Measurements from ENCODE around the gene PIK3R4.

PIK3R4 gene

DNA sequence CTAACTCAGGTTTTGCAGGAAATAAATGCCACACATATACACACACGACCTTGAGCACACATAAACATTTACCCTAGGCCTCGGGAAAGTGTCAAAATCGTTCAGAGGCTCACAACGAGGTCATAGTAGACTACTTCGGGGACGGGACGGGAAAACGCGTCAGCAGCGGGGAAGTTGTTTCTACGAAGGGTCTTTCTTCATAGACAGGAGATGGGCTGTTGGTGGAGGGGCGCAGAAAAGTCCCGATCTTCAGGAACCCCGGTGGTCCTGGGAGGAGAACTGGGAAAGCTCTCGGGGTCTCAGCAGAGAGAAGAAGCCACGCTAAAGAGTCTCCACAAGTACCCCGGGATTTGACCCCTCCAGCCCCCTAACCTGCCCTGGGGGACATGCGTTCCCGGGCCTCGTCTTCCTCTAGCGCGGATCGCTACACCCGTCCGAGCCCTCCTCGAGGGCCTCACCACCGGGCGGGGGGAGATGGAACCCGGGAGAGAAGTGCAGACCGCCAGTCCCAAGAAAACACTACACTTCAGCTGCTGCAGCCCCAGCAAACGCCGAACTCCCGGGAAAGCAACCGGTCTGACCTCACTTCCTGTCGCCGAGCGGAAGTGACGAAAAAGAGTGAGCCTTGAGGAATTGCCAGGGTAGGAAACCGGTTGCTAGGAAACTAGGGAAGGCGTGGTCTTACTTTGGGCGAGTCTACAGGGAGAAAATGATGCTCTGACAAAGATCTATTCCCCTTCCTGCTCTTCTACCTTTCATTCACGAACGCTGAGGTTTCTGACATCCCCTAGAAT, at the start of gene PIK3R4:
PIK3R4 (minus strand) TSS at position 584 of the 794 bp plus-strand sequence. CDS start 1,611 bp downstream, outside the sequence.
- peak; percentile 75 to 99 (median 94) for DNase-seq

DNA sequence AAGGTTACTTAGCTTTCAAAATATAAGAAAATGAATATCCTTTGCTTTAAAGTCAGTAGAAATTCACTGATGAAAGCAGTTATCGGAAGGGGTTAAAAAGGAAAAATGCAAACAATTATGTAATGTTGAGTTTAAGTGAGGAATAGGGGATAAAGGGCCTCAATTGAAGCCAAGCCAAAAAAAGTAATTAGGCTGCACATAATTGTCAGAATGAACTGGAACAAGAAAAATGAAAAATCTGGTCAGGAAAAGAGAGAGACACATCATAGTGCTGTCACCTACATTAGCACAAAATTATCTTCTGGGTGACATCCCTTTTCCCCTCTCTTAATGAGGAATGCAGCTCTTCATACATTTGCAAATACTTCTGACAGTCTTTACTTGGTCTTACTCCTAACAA, 48.8 kb upstream of the PIK3R4 start:
- DNase-seq: no peak

DNA sequence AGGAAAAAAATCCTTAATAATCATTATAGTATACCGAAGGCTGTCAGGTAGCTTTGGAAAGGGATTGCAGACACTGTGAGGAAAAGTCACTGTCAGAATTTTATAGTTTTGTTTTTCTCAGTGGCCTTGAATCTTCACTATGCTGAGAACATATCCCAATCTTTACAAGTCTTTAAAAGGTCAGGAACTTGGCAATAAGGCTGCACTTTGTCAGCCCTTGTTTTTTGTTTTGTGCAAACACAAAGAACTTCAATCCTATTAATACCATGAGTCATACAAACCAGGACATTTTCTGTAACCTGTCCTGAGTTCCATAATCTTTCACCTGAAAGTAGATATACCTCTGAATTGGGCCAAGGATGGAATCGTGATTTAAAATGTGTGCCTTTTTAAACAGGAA, 45.6 kb upstream of the PIK3R4 start:
- no peak for DNase-seq

DNA sequence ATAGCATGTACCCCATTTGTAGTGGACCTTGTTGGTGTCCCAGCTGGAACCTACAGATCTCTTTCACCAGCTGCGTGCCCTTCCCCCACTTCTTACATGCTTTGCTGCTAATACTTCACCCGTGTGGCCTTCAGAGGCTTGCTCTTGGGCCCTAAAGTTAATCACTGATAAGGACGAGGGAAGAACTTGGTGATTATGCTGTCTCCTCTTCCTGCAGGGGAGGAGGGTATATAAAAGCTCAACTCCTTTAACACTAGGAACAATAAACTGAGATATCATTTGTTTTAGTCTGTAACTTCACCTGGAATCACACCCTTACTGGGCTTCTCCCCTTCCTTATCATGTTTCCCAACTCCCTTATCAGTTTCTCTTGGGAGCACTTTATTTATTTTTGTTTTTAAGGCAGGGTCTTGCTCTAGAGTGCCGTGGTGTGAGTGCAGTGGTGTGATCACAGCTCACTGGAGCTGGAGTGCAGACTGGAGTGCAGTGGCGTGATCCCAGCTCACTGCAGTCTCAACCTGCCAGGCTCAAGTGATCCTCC, 43.2 kb upstream of the PIK3R4 start:
- DNase-seq: no peak

DNA sequence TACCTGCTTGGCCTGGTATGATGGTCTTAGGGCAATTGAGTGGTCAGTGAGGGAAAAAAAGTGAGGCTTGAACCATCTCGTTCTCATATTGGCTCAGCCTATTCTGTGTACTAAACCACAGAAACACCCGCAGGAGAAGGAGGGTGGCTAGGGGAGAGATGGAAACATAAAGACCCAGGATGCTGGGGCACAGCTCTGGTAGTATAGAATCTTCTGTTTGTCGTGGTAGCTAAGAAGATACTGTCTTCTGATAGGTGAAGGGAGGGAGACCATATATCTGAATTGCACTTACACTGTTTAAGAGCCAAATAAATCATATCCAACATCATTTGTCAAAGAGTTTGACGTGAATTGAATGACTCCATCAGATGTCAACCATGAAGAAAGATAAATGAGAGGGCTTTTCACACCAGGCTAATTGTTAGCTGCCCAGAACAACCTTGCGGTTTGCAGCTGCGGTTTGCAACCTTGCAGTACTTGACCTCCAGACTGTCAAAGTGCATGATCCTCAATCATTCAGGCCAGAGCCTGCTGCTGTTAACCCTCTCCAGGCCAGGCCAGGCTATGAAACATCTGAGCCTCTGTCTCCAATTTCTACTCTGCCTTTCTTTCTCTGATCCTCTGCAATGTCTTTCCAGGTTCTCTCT, 40.9 kb upstream of the PIK3R4 start:
- DNase-seq: no peak

DNA sequence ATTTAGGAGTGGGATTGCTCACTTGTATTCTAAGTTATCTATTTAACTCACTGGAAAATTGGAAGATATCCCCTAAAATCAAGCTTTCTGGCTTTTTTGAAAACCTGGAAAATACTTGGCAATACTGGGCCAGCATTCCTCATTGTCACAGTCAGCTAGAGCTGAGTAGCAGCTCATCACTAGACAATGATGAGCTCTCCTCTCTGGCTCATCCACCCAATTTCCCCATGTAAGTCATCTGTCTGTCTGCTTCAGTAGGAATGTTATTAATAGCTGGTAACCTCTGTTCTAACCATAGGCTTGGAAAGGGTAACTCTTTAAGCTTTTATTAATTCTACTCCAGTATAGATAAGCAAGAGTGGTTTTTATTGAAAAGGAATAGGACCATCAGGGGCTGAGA, 39.7 kb upstream of the PIK3R4 start:
- no peak for DNase-seq

DNA sequence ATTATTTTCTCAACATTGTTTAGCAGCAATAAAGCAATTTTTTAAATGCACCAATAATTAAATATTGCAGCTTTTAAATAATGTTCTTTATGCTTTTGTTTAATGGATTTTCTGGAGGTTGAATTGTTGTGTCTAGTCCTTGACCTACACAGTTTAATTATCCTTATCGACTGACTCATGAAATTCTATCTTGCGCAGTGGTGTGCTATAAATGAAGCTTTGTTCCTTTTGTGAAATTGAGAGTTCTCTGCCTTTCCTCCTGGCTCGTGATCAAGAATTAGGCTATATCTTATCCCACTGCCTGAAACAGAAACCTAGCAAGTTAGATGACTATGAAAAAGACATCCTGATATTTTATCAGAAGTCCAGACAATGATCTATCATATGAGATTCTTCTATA, 37.0 kb upstream of the PIK3R4 start:
- DNase-seq: no peak

DNA sequence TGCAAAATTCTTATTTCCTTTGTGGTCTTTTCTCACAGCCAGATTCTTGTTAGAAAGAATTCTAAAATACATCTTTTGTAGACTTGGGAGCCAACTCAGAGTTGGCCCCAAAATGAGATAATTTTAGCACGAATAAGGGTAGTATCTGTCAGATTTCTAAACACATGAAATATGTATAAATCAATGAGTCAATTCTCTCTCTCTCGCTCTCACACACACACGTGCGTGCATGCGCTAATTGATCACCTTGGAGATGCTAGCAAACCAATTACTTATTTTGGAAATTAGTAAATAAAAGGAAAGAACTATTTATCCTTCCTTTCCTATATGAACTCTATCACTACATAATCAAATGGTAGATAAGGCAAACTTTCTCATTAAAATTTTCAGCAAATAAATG, 32.9 kb upstream of the PIK3R4 start:
- DNase-seq: no peak

DNA sequence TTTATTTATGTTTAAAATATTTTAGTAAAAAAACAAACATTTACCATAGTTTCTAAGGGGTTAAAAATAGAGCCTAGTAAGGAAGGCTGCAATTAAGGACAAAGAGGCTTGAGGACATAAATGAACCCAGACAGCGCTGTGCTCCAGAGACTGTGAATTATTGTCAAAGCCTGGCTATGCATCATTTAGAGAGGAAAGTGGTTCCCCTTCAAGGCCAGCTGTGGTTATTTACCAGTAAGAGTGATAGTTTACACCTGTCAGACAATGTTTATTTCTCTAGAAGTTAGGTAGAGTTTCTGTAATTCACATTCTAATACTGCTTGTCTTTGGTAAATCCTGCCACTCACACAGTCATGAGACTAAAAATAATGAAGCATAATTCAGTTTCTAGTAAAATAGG, 32.4 kb upstream of the PIK3R4 start:
- DNase-seq: no peak

DNA sequence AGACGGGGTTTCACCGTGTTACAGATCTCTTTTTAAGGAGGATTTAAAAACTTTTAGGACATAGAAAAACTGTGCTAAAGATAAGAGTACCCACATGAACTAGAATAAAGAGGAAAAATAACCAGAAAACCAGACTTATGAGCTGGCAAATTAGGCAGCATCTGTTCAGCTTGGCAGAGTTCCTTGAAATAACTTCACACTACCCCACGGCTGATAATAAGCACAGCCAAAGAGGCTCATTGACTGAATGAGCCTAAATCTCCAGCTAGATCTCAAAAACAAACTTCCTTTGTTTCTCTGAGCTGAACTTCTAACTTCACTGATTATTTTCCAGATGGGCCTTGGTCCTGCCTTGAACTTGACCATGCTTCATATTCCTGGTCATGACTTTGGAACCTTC, 26.7 kb upstream of the PIK3R4 start:
- no peak for DNase-seq

DNA sequence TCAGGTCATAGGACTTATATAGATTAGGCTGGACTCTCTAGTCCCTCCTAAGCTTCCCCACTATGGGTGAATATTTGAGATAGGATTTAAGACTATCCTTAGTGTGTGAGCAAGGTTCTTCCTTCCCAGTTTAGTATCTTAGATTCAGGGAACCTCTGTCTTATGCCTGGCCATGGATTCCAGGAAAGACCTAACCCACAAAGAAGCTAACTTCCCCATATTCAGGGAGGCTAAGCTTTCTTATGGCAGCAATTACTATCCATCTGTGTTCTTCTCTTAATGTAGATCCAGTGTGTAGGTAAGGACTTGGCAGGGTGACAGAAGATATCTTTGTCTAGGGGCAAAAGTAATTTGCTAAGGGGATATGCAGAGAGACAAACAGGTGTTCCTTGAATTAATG, 25.5 kb upstream of the PIK3R4 start:
- no peak for DNase-seq

DNA sequence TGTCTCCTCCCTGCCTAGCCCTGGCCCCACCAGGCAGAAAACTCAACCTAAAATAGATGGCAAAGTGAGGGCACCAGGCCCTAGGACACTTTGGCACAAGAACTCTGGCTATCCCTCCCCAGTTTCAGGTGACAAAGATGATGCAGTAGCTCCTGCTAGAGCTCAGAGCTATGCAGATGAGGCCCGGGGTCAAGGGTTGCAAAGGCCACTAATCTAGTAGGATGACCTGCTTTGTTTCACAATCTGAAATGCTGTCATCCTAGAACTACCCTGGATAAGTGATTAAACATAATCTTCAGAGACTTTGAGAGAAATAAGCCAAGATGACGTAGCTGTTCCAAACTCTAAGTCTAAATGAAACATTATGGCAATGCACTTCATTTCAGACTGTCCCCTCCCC, 24.0 kb upstream of the PIK3R4 start:
- DNase-seq: no peak

DNA sequence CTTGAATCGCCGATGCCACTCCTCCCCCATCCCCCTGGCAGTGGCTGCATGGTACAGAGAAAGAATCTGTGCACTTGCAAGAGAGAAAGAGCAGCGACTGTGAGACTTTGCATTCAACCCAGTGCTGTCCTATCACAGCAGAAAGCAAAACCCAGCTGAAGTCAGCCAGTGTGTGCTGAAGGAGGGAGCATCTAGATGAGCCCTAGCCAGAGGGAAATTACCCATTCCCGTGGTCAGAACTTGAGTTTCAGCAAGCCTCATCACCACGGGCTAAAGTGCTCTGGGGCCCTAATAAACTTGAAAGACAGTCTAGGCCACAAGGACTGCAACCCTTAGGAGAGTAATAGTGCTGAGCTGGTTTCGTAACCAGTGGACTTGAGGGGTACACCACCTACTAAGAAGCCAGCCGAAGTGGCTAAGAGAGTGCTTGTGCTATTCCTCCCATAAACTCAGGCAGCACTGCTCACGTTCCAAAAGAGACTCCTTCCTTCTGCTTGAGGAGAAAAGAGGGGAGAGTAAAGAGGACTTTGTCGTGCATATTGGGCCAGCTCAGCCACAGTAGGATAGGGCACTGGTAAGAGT, 15.2 kb upstream of the PIK3R4 start:
- DNase-seq: no peak

DNA sequence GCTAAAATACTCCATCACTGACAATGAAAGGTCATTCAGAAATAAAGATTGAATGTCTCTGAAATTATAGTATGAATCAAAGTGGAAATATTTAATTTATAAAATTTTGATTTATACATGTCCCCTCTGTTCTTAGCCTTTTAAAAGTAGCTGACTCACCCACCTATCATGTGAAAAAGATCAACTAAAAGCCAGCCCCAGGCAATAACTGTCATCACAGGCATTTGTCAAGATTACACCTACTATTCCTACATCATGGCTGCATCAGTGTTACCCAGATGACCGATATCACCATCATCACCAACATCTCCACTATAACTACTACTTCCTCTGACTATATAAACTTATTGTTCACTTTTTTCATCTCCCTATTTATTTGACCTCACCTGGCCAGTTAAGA, 14.3 kb upstream of the PIK3R4 start:
- no peak for DNase-seq

DNA sequence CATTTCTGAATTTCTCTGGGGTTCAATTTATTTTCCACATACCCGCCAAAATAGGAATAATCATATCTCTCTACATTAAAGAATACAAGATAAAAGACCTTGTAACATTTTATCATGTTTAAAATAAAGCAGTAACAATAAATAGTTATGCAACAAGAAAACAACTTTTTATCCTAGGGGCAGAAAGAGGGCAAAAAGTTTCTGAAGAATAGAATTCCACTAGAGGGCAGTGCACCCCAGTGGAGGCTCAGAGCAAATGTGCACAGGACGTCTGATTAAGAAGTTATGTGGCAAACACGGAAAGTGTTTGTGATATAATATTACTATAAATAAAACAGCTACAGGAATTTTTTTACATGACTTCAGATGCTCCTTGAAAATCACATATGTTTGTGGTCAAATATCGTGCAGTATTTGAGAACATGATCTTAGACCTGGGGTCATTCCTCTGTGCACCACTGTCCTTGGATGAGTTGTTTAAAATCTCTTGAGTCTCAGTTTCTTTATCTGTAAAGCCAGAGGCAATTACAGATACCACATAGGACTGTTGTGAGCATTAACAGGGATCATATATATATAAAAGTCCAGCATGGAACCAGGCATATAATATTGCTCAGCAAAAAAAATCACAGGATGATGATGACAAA, 13.2 kb upstream of the PIK3R4 start:
- peak in 16 of 56 donors; percentile 1 to 56 (median 21) for DNase-seq

DNA sequence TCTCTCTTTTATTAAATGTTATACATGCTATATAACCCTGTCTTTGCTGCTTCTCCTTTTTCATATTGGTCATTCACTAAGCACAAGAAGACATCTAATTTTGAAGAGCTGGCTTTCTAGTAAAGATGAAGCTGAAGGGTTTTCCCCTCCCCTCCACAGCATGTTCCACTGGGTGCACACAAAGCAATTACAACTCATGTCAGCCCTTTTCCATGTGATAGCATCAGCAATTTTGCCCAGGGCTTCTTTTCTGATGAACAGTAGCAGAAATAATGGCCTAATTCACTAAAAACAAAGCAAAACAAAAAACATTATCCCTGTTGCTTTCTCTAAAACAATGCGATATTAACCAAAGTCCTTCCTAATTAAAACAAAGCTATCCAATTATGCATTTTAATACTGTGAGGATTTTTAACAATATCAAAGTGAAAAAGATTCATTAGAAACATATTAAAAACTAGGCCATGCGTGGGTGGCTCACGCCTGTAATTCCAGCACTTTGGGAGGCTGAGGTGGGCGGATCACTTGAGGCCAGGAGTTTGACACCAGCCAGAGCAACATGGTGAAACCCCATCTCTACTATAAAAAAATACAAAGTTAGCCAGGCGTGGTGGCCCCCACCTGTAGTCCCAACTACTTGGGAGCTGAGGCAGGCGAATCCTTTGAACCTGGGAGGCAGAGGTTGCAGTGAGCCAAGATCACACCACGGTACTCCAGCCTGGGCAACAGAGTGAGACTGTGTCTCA, 12.2 kb upstream of the PIK3R4 start:
- no peak for DNase-seq

DNA sequence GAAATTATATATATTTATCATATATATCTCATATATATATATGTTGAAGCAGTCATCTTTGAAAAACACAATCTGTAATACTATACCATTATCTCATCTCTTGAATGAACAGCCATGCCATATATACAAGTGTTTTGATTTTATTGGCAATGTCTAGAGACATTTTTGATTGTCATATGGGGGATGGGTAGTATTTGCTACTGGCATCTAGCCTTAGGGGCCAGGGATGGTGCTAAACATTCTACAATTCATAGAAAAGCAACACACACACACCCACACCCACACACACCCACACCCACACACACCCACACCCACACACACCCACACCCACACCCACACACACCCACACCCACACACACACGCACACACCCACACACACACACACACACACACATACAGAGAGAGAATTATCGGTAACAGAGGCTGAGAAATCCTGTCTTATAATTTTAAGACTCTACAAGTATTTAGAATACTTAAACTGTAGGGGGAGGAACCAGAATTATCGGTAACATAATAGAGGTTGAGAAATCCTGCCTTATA, 11.1 kb upstream of the PIK3R4 start:
- no peak for DNase-seq

DNA sequence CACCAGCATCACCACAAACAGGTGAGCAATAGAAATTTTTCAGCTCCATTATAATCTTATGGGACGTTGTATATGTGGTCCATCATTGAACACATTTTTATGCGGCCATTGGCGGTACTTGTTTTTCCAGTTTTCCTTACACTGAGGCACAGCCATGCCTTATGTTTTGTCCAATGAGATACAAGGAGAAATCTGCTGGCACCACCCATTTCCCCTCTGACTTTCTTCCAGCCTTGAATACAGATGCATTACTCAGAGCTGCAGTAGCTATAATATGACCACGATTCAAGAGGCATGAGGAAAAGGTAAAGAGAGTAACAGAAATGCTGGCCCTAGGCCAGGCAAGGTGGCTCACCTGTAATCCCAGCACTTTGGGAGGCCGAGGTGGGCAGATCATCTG, 9.0 kb upstream of the PIK3R4 start:
- no peak for DNase-seq

DNA sequence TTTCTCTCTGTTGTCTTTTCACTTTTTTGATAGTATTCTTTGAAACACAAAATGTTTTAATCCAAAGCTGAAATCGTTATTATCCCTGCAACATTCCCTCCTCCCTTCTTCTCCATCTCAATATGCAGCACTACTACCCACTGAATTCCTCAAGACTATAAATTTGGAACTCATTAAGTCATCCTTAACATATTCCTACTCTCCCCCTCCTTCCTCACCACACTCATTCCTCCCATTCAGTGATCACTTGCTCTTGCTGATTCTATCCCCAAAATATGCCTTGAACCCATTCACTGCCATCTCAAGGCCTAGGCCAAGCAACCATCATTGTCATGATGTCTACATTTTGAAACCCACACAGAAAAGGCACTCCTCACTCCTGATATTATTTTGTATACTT, 2.4 kb upstream of the PIK3R4 start:
- DNase-seq: no peak

DNA sequence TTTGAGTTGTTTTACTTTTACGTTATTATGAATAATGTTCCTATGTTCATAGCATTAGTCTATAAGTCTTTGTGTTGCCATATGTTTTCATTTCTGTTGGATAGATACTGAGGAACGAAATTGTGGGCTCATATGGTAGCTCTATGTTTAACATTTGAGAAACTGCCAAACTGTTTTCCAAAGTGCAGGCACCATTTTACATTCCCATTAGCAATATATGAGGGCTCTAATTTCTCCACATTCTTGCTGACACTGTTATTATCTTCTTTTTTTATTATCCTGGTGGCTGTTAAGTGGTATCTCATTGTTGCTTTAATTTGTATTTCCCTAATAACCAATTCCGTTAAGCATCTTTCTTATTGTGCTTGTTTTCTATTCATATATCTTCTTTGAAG, 1.8 kb upstream of the PIK3R4 start:
- DNase-seq: no peak

DNA sequence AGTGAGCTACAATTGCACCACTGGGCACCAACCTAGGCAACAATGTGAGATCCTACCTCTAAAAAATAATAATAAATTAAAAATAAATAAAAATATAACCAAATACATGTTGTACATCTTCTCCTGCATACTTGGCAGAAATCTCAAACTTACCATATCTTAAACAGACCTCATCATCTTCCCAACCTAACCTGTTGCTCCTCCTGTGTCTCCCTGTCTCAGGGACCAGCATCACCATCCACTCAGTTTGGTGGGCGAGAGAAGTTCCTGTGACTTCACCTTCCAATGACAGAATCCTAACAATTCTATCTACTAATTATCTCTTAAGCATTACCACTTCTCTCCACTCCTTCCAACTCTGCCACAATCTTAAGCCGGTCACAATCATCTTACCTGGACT, 3.3 kb downstream of the PIK3R4 start:
- no peak for DNase-seq

Measured in nucleus accumbens (tissue), 56 donors.